Endometrium (tissue), 2 donors: Measurements from ENCODE around the gene FGR.
"Not testable (repeated sequence)": the region's sequence is repeated elsewhere in the genome, so short reads cannot be mapped to it uniquely, and the experiment has no call there.

Experiments used
- FAIRE-seq: peaks from 2 replicates; lab custom pipeline; 2012; peaks lifted over from hg19 to GRCh38; lab: Jason Lieb, UNC
- donor health status: control.
- donor health status: control.

Gene FGR

GRCh38 chr1:27659497-27660299 lies 24.7 kb upstream of the FGR start:
- FAIRE-seq = no peak

- FAIRE-seq = no peak
Measured at GRCh38 chr1:27658951-27659496, 24.0 kb upstream of the FGR start.

GRCh38 chr1:27656157-27656893 lies 21.3 kb upstream of the FGR start:
- no peak for FAIRE-seq

- no peak for FAIRE-seq
Measured at GRCh38 chr1:27655151-27655937, 20.4 kb upstream of the FGR start.

GRCh38 chr1:27652111-27652864 lies 17.3 kb upstream of the FGR start:
- no peak for FAIRE-seq

GRCh38 chr1:27650539-27651175 lies 15.7 kb upstream of the FGR start:
- no peak for FAIRE-seq

GRCh38 chr1:27650171-27650538 lies 15.2 kb upstream of the FGR start:
- FAIRE-seq = no peak

- no peak for FAIRE-seq
Measured at GRCh38 chr1:27649306-27649635, 14.3 kb upstream of the FGR start.

- no peak for FAIRE-seq
Measured at GRCh38 chr1:27648602-27649305, 13.8 kb upstream of the FGR start.

- no peak for FAIRE-seq
Measured at GRCh38 chr1:27647328-27647727, 12.3 kb upstream of the FGR start.

GRCh38 chr1:27646676-27647075 lies 11.7 kb upstream of the FGR start:
- FAIRE-seq = no peak

- FAIRE-seq = no peak
Measured at GRCh38 chr1:27645071-27645415, 10.1 kb upstream of the FGR start.

- FAIRE-seq = no peak
Measured at GRCh38 chr1:27644369-27645070, 9.5 kb upstream of the FGR start.

- no peak for FAIRE-seq
Measured at GRCh38 chr1:27643600-27644368, 8.8 kb upstream of the FGR start.

GRCh38 chr1:27640514-27640913 lies 5.5 kb upstream of the FGR start:
- FAIRE-seq = not testable (repeated sequence)

- no peak for FAIRE-seq
Measured at GRCh38 chr1:27638805-27639204, 3.8 kb upstream of the FGR start.

- no peak for FAIRE-seq
Measured at GRCh38 chr1:27638047-27638734, 3.2 kb upstream of the FGR start.

GRCh38 chr1:27635396-27636142 lies 584 bp upstream of the FGR start:
- no peak for FAIRE-seq
